ENCODE measurements around the gene LCE1F. TPM values are rescaled to one million over a fixed set of nuclear protein-coding genes. Genes with fewer than 3 reads are reported as not detected.

Gene LCE1F
- total RNA-seq, 2 donors from 2014 or later: not detected

DNA sequence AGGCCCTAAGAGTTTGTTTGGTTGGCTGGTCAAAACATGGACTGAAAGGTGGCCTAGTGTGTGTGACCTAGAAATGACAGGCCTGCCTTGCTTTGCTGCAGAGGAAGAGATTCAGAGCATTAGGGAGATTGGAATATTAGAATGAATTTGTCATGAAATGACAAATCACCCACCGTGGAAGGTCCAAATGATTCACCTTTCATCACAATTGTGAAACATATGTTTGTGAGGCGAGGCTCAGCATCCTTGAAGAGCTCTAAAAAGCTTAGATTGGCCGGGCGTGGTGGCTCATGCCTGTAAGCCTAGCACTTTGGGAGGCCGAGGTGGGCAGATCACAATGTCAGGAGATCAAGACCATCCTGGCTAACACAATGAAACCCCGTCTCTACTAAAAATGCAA, 42.4 kb downstream of the LCE1F start:
- no peaks in the 10 kb centered on the region for H3K36me3 ChIP-seq
- no peak overlapping the region for H3K27ac ChIP-seq
- intact Hi-C loops (cut with DNase I): no loop called here
- no peak for DNase-seq
- no peaks in the 10 kb centered on the region for H3K4me1 ChIP-seq
- TF ChIP-seq, protein P1, sequence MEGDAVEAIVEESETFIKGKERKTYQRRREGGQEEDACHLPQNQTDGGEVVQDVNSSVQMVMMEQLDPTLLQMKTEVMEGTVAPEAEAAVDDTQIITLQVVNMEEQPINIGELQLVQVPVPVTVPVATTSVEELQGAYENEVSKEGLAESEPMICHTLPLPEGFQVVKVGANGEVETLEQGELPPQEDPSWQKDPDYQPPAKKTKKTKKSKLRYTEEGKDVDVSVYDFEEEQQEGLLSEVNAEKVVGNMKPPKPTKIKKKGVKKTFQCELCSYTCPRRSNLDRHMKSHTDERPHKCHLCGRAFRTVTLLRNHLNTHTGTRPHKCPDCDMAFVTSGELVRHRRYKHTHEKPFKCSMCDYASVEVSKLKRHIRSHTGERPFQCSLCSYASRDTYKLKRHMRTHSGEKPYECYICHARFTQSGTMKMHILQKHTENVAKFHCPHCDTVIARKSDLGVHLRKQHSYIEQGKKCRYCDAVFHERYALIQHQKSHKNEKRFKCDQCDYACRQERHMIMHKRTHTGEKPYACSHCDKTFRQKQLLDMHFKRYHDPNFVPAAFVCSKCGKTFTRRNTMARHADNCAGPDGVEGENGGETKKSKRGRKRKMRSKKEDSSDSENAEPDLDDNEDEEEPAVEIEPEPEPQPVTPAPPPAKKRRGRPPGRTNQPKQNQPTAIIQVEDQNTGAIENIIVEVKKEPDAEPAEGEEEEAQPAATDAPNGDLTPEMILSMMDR (IDR thresholded peaks at IDR 0.05): no peak
- H3K9ac ChIP-seq (ENCODE audit: low read depth in 2 of 2, low read length in 2 of 2): no peak overlapping the region
- H3K27me3 ChIP-seq: no peaks in the 10 kb centered on the region
- no peak overlapping the region for H3K4me3 ChIP-seq
- H3K9me3 ChIP-seq: no peaks in the 10 kb centered on the region

DNA sequence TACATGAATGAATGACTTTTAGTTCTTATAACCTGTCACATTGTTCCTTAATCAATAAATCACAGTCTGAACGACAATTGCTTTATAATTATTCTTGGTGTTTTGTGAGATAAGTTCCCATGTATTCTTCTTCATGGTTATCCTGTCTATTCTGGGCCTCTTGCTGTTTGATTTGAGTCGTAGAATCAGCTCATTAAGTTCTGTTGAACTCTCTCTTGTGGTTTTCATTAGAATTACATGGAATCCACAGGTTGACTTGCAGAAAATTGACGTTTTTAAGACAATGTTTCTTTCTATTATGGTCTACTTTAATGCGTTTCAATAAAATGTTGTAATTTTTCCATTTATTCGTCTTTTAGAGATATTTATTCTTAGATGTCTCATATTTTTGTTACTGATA, 48.4 kb downstream of the LCE1F start:
- intact Hi-C loops (cut with DNase I): no loop called here
- no peaks in the 10 kb centered on the region for H3K4me1 ChIP-seq
- no peaks in the 10 kb centered on the region for H3K9me3 ChIP-seq
- H3K4me3 ChIP-seq: no peak overlapping the region
- no peak overlapping the region for H3K9ac ChIP-seq (ENCODE audit: low read depth in 2 of 2, low read length in 2 of 2)
- DNase-seq: no peak
- H3K27ac ChIP-seq: no peak overlapping the region
- H3K27me3 ChIP-seq: no peaks in the 10 kb centered on the region
- TF ChIP-seq, protein P1 (IDR thresholded peaks at IDR 0.05): no peak
- no peaks in the 10 kb centered on the region for H3K36me3 ChIP-seq

DNA sequence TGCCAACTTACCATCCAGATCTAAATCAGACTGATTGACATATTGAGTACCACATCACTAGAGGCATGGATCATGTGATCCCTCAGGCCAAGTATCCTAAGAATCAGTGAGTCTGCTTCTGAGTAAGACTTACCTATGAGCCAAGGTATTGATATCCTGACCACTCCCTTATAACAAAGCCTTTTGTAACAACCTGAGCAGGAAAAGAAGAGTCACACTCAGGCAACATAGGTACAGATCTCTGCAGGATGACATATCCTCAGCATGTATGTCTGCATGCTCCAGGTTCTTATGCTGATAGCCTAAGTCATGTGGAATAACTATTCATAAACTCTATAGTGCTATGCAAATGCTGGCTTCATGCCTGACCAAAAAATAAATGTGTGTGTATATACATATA, 50.0 kb downstream of the LCE1F start:
- intact Hi-C loops (cut with DNase I): no loop called here
- H3K27ac ChIP-seq: no peak overlapping the region
- no peak overlapping the region for H3K9ac ChIP-seq (ENCODE audit: low read depth in 2 of 2, low read length in 2 of 2)
- H3K4me1 ChIP-seq: no peaks in the 10 kb centered on the region
- TF ChIP-seq, protein P1 (IDR thresholded peaks at IDR 0.05): no peak
- H3K9me3 ChIP-seq: no peaks in the 10 kb centered on the region
- H3K4me3 ChIP-seq: no peak overlapping the region
- DNase-seq: no peak
- H3K36me3 ChIP-seq: no peaks in the 10 kb centered on the region
- no peaks in the 10 kb centered on the region for H3K27me3 ChIP-seq

Other genes with a start within 250 kb of the LCE1F start
- not detected for gene LCE3E, start 208.4 kb upstream of the LCE1F start, total RNA-seq
- gene LCE3D, start 194.6 kb upstream of the LCE1F start, total RNA-seq: not detected
- not detected for gene LCE3C, start 174.9 kb upstream of the LCE1F start, total RNA-seq
- not detected for gene LCE3B, start 161.3 kb upstream of the LCE1F start, total RNA-seq
- not detected for gene LCE3A, start 152.0 kb upstream of the LCE1F start, total RNA-seq
- not detected for gene LCE2D, start 111.8 kb upstream of the LCE1F start, total RNA-seq
- gene LCE2C, start 99.9 kb upstream of the LCE1F start, total RNA-seq: not detected
- gene LCE2B, start 89.0 kb upstream of the LCE1F start, total RNA-seq: not detected
- not detected for gene LCE2A, start 76.8 kb upstream of the LCE1F start, total RNA-seq
- gene LCE4A, start 67.0 kb upstream of the LCE1F start, total RNA-seq: not detected
- gene KPRP, start 17.1 kb upstream of the LCE1F start, total RNA-seq: not detected
- not detected for gene LCE1E, start 11.1 kb downstream of the LCE1F start, total RNA-seq
- not detected for gene LCE1D, start 21.6 kb downstream of the LCE1F start, total RNA-seq
- gene LCE1C, start 31.5 kb downstream of the LCE1F start, total RNA-seq: not detected
- gene LCE1B, start 36.8 kb downstream of the LCE1F start, total RNA-seq: not detected
- gene LCE1A, start 52.3 kb downstream of the LCE1F start, total RNA-seq: not detected
- not detected for gene LCE6A, start 67.7 kb downstream of the LCE1F start, total RNA-seq
- gene LCE7A, start 84.9 kb downstream of the LCE1F start, total RNA-seq: not detected
- not detected for gene SMCP, start 103.2 kb downstream of the LCE1F start, total RNA-seq
- not detected for gene IVL, start 133.4 kb downstream of the LCE1F start, total RNA-seq
- gene SPRR5, start 172.1 kb downstream of the LCE1F start, total RNA-seq: not detected
- not detected for gene SPRR4, start 195.5 kb downstream of the LCE1F start, total RNA-seq
- not detected for gene SPRR1A, start 208.9 kb downstream of the LCE1F start, total RNA-seq
- gene SPRR3, start 226.6 kb downstream of the LCE1F start, total RNA-seq: not detected